OCI-LY1 (cell line): ENCODE results near the gene TIAM1.

Experiments
- CTCF ChIP-seq: fragments of 200-600 bp; sonication (generic), shearing (Covaris generic); IDR thresholded peaks from 2 replicates; pipeline ENCODE4 v1.5.1; 2017; ENCODE audit warnings: mild to moderate bottlenecking, antibody characterized with exemption, low read length, moderate library complexity, mixed read lengths
- EZH2 ChIP-seq: fragments of 200-600 bp; sonication (generic), shearing (Covaris generic); IDR thresholded peaks from 2 replicates; pipeline ENCODE4 v1.8.0; 2017; ENCODE audit warnings: borderline replicate concordance, mixed run types, mild to moderate bottlenecking, antibody characterized with exemption, low read length, moderate library complexity, mixed read lengths

GRCh38 chr21:31135531-31136184 lies 208.4 kb downstream of the TIAM1 start:
- TF ChIP-seq CTCF (no peak), EZH2 (no peak)
